GM13977 (cell line): ENCODE data around the gene SMIM23.

Source experiments
- DNase-seq: peaks from one replicate; pipeline ENCODE4 v3.0.0; 2012; ENCODE audit warnings: low spot score
- CTCF ChIP-seq: IDR thresholded peaks from 2 replicates; pipeline ENCODE4 v1.5.1; 2012; ENCODE audit warnings: mild to moderate bottlenecking, control low read depth; ENCODE audit not compliant: insufficient read depth; ENCODE audit errors: extremely low read depth, missing control alignments
- in situ Hi-C: fragments of 300-500 bp; cut with MboI; formaldehyde crosslinking; loops from one replicate; pipeline ENCODE4 v1.12.0; 2022; ENCODE audit warnings: low sequenced_read_pairs, low pct_unique_long_range_greater_than_20kb, mixed read lengths, inconsistent platforms; ENCODE audit not compliant: unreplicated experiment

Gene SMIM23

DNA sequence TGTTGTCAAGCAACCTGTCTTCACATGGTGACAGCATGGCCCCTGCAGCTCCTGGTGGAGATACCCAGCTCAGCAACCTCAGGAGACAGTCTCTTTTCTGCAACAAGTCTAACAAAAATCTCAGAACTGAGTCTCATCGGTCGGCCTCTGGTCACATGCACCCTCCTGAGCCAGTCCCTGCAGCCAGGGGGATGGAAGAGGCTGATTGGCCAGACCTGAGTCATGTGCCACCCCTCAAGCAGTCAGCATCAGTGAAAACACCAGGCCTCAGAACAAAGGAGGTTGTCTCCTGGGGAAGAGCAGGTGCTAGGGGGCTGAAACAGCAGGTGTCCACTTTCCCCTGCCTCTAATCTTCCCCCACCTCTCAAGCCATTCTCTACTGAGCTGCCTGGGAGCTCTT, 54.4 kb downstream of the SMIM23 start:
- in situ Hi-C loops = no loop called here
- DNase-seq = no peak
- no peak for TF ChIP-seq CTCF
